ENCODE data around the gene SGMS2. TPM values are rescaled to one million over a fixed set of nuclear protein-coding genes. Genes with fewer than 3 reads are reported as not detected.

SGMS2 gene
- total and polyA plus RNA-seq, 5 donors, result 3.6 to 35.5 (median 23.3) TPM

DNA sequence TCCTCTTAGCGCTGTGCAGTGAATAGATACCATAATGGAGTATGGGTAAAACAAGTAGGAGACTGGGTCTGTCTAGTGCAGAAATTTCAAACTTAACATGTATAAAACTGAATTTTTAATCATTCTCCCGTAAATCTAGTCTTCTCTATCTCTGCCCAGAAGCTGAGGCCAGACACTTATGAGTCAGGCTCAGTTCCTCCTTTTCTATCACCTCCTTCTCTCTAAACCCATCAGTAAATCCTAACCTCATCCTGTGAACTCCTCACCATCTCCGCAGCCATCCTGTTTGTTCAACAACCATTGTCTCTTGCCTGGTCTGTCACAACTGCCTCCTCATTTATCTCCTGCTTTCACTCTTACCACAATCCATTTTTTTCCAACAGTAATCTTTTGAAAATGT, 19.8 kb upstream of the SGMS2 start:
- WGBS, result 77% methylated on average over 3 of the region's 3 CpGs
- Histone ChIP-seq H3K27me3 (ENCODE audit: control insufficient read depth, insufficient read depth) (no peaks in the 10 kb centered on the region), H3K9me3 (ENCODE audit: control insufficient read depth, low read length) (no peaks in the 10 kb centered on the region), H3K4me3 (ENCODE audit: low read length) (no peak overlapping the region), H3K27ac (ENCODE audit: low read length) (no peak overlapping the region), H3K4me1 (ENCODE audit: control insufficient read depth, insufficient read depth, low read length) (no peaks in the 10 kb centered on the region)
- ATAC-seq (no peak), DNase-seq (no peak)
- intact Hi-C loops (cut with DNase I), result no loop called here

DNA sequence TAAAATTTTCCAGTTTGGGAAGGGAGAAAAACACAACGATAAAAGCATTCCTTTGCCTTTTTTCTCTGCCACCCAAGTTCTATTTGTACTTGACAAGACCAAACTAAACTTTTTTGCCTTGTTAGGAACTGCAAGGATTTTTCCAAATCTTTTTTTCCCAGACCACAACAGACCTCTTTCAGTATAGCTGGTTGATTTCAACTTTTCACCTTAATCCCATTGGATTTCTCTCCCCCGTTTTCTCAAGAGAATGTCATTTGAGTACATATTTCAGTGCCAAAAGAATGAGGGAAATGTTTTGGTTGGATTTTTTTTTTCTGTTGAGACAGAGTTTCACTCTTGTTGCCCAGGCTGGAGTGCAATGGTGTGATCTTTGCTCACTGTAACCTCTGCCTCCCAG, 18.5 kb upstream of the SGMS2 start:
- no peaks in the 10 kb centered on the region for H3K9me3 ChIP-seq (ENCODE audit: control insufficient read depth, low read length)
- 55% methylated on average over 2 of the region's 2 CpGs for WGBS
- no peaks in the 10 kb centered on the region for H3K4me1 ChIP-seq (ENCODE audit: control insufficient read depth, insufficient read depth, low read length)
- H3K27ac ChIP-seq (ENCODE audit: low read length), result no peak overlapping the region
- intact Hi-C loops (cut with DNase I), result no loop called here
- DNase-seq, result no peak
- no peak overlapping the region for H3K4me3 ChIP-seq (ENCODE audit: low read length)
- ATAC-seq, result peak in 1 of 2 donors; percentile 47
- H3K27me3 ChIP-seq (ENCODE audit: control insufficient read depth, insufficient read depth), result no peaks in the 10 kb centered on the region

DNA sequence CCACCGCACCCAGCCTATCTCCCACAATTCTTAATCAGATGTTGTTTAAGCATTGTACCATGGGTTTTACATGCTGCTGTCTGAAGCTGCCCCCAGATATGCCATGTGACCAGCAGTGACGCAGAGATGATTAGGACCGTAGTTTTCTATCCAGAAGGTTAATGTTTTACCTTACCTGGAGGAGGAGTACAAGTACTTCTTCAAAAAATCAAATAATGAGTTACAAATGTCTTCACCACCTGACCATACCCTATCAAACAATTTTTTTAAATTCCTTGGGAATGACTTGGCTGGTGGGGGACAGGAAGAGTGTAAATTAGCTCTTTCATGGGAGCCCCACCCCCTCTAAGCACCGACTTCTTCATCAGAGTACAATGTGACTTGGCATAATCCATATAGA, 16.2 kb upstream of the SGMS2 start:
- no peak for ATAC-seq
- H3K9me3 ChIP-seq (ENCODE audit: control insufficient read depth, low read length), result no peaks in the 10 kb centered on the region
- 89% methylated on average over 4 of the region's 4 CpGs for WGBS
- intact Hi-C loops (cut with DNase I), result no loop called here
- H3K4me1 ChIP-seq (ENCODE audit: control insufficient read depth, insufficient read depth, low read length), result no peaks in the 10 kb centered on the region
- H3K27ac ChIP-seq (ENCODE audit: low read length), result no peak overlapping the region
- no peak for DNase-seq
- H3K4me3 ChIP-seq (ENCODE audit: low read length), result no peak overlapping the region
- no peaks in the 10 kb centered on the region for H3K27me3 ChIP-seq (ENCODE audit: control insufficient read depth, insufficient read depth)

GRCh38 chr4:107809210-107809609, 15.5 kb upstream of the SGMS2 start:
- 79% methylated on average over 4 of the region's 4 CpGs for WGBS
- ATAC-seq, result no peak
- intact Hi-C loops (cut with DNase I), result no loop called here
- Histone ChIP-seq H3K9me3 (ENCODE audit: control insufficient read depth, low read length) (no peaks in the 10 kb centered on the region), H3K4me1 (ENCODE audit: control insufficient read depth, insufficient read depth, low read length) (no peaks in the 10 kb centered on the region), H3K4me3 (ENCODE audit: low read length) (no peak overlapping the region), H3K27ac (ENCODE audit: low read length) (no peak overlapping the region), H3K27me3 (ENCODE audit: control insufficient read depth, insufficient read depth) (no peaks in the 10 kb centered on the region)
- no peak for DNase-seq

GRCh38 chr4:107814758-107815157, 10.0 kb upstream of the SGMS2 start:
- no peak for ATAC-seq
- WGBS, result 72% methylated on average over 1 of the region's 1 CpG
- intact Hi-C loops (cut with DNase I), result loop anchor here in 1 of 4 donors (10.0 kb wide), 1 partner anchor 100 kb away; no protein-coding TSS in a partner anchor

DNA sequence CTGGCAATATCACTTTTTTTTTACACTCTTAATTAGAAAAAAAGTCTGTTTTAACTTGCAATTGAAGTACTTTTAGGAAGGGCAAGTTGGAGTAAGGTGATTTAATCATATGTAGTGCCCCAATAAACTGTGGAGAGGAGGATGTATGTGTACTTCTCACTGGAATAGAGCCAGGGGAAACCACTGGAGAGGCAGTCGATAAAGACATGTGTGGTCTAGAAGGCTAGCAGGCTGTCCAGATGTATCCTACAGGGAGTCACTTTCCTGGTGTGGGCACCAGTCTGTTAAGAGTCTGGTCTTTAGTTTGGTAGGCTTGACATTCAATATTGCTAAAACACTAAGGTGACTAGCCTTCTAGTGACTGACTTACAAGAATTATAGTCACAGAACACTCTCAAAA, 9.6 kb upstream of the SGMS2 start:
- WGBS, result 45% methylated on average over 1 of the region's 1 CpG
- H3K4me3 ChIP-seq (ENCODE audit: low read length), result no peak overlapping the region
- DNase-seq, result no peak
- no peak for ATAC-seq
- H3K9me3 ChIP-seq (ENCODE audit: control insufficient read depth, low read length), result no peaks in the 10 kb centered on the region
- H3K27ac ChIP-seq (ENCODE audit: low read length), result no peak overlapping the region
- no peaks in the 10 kb centered on the region for H3K27me3 ChIP-seq (ENCODE audit: control insufficient read depth, insufficient read depth)
- intact Hi-C loops (cut with DNase I), result loop anchor here in 1 of 4 donors (10.0 kb wide), 1 partner anchor 100 kb away; no protein-coding TSS in a partner anchor
- H3K4me1 ChIP-seq (ENCODE audit: control insufficient read depth, insufficient read depth, low read length), result no peaks in the 10 kb centered on the region

More at GRCh38 chr4:107814758-107815157, 10.0 kb upstream of the SGMS2 start:
- H3K27ac ChIP-seq (ENCODE audit: low read length), result no peak overlapping the region
- H3K4me1 ChIP-seq (ENCODE audit: control insufficient read depth, insufficient read depth, low read length), result no peaks in the 10 kb centered on the region
- H3K4me3 ChIP-seq (ENCODE audit: low read length), result no peak overlapping the region
- H3K9me3 ChIP-seq (ENCODE audit: control insufficient read depth, low read length), result no peaks in the 10 kb centered on the region
- DNase-seq, result no peak
- no peaks in the 10 kb centered on the region for H3K27me3 ChIP-seq (ENCODE audit: control insufficient read depth, insufficient read depth)

- no peaks in the 10 kb centered on the region for H3K4me1 ChIP-seq (ENCODE audit: control insufficient read depth, insufficient read depth, low read length)
- H3K9me3 ChIP-seq (ENCODE audit: control insufficient read depth, low read length), result no peaks in the 10 kb centered on the region
- no peak overlapping the region for H3K4me3 ChIP-seq (ENCODE audit: low read length)
- H3K27ac ChIP-seq (ENCODE audit: low read length), result no peak overlapping the region
- intact Hi-C loops (cut with DNase I), result loop anchor here in 1 of 4 donors (10.0 kb wide), 1 partner anchor 96 kb away; no protein-coding TSS in a partner anchor
- no peak for DNase-seq
- no peaks in the 10 kb centered on the region for H3K27me3 ChIP-seq (ENCODE audit: control insufficient read depth, insufficient read depth)
- 75% methylated on average over 3 of the region's 3 CpGs for WGBS
- ATAC-seq, result no peak
Measured at GRCh38 chr4:107818301-107818910, 6.3 kb upstream of the SGMS2 start.

- no peaks in the 10 kb centered on the region for H3K27me3 ChIP-seq (ENCODE audit: control insufficient read depth, insufficient read depth)
- no peaks in the 10 kb centered on the region for H3K4me1 ChIP-seq (ENCODE audit: control insufficient read depth, insufficient read depth, low read length)
- intact Hi-C loops (cut with DNase I), result loop anchor here in 2 of 4 donors (5.0 to 10.0 kb wide), 2 partner anchors 62 to 91 kb away; no protein-coding TSS in a partner anchor
- H3K9me3 ChIP-seq (ENCODE audit: control insufficient read depth, low read length), result no peaks in the 10 kb centered on the region
- DNase-seq, result no peak
- peak overlapping the region; percentile 82 for H3K27ac ChIP-seq (ENCODE audit: low read length)
- 36% methylated on average over 11 of the region's 11 CpGs for WGBS
- ATAC-seq, result no peak
- peak overlapping the region; percentile 75 for H3K4me3 ChIP-seq (ENCODE audit: low read length)
Measured at GRCh38 chr4:107823870-107824349, 822 bp upstream of the SGMS2 start.

DNA sequence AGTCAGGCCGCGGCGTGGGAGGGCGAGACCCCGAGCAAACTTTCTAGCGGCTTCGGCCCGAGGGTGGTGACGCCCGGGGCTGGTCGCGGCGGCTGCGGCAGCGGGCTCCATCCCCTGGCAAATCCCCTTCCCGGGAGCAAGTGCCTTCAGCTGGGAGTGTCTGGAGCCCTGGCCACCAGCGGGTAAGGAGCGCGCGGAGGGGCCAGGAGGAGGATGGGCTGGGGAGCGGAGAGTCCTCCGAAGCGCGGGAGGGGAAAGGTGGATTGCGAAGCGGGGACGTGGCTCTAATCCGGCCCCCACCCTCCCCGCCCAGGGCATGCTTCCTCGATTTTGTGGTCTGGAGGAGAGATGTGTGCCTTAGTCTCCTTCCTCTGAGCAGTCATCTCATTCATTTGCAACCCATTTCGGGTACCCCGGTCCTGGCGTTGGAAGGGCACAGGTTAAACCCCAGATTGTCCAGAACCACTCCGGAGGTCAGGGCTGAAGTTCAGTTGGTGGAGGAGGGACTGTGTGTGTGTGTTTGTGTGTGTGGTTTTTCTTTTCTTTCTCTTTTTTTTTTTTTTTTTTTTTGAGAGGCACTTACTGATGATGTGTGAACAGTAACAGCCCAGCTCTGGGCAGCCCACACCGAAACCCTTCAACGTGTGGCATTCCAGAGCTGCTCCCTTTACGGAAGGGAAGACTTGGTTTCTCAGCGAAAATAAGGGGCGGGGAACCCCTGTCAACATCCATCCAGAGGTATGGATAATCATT, 516 bp downstream of the SGMS2 start:
- intact Hi-C loops (cut with DNase I), result loop anchor here in 1 of 4 donors (10.0 kb wide), 1 partner anchor 90 kb away; no protein-coding TSS in a partner anchor
- Histone ChIP-seq H3K27ac (ENCODE audit: low read length) (peak overlapping the region; percentile 91), H3K9me3 (ENCODE audit: control insufficient read depth, low read length) (no peaks in the 10 kb centered on the region), H3K4me3 (ENCODE audit: low read length) (peak overlapping the region; percentile 75), H3K27me3 (ENCODE audit: control insufficient read depth, insufficient read depth) (no peaks in the 10 kb centered on the region), H3K4me1 (ENCODE audit: control insufficient read depth, insufficient read depth, low read length) (no peaks in the 10 kb centered on the region)
- DNase-seq (peak in 2 of 3 donors; percentile 57 to 60), ATAC-seq (peak; percentile 70 to 71)
- 1% methylated on average over 39 of the region's 39 CpGs for WGBS

DNA sequence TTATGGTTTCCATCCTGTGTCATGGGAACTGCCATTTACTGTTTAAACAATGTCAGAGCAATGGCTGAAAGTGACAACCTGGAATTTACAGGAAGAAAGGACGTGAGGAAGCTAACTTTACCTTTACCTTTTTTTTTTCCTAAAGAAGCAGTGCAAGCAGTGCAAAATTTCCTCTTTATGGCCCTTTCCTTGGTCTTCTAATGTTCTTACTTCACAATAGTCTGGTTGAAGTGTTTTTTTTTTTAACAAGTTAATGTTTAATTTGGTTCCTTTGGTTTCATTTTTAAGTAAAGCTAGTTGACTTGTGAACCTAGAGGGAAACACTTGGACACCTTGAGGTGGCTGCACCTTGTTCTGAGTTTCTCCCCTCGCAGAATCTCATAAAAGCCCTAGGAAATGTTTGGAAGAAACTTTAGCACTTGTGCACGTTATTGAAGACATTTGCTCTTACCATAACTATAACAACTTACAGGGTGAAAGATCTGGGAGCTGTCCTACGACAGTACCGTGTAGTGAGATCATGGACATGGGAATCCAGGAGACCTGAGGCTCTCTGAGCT, 1.8 kb downstream of the SGMS2 start:
- WGBS, result 68% methylated on average over 5 of the region's 5 CpGs

More for the DNA sequence above, 1.8 kb downstream of the SGMS2 start:
- Histone ChIP-seq H3K9me3 (ENCODE audit: control insufficient read depth, low read length) (no peaks in the 10 kb centered on the region), H3K27me3 (ENCODE audit: control insufficient read depth, insufficient read depth) (no peaks in the 10 kb centered on the region), H3K4me3 (ENCODE audit: low read length) (peak overlapping the region; percentile 75), H3K27ac (ENCODE audit: low read length) (no peak overlapping the region), H3K4me1 (ENCODE audit: control insufficient read depth, insufficient read depth, low read length) (no peaks in the 10 kb centered on the region)
- no peak for ATAC-seq
- intact Hi-C loops (cut with DNase I), result loop anchor here in 1 of 4 donors (10.0 kb wide), 1 partner anchor 88 kb away; no protein-coding TSS in a partner anchor
- DNase-seq, result no peak

Measured in right cardiac atrium (tissue), 5 donors.